Measurements from ENCODE around the gene ARMH4. TPM values are rescaled to one million over a fixed set of nuclear protein-coding genes. Genes with fewer than 3 reads are reported as not detected.

ARMH4 gene
- total RNA-seq, 1 donor from 2014 or later, result not detected

DNA sequence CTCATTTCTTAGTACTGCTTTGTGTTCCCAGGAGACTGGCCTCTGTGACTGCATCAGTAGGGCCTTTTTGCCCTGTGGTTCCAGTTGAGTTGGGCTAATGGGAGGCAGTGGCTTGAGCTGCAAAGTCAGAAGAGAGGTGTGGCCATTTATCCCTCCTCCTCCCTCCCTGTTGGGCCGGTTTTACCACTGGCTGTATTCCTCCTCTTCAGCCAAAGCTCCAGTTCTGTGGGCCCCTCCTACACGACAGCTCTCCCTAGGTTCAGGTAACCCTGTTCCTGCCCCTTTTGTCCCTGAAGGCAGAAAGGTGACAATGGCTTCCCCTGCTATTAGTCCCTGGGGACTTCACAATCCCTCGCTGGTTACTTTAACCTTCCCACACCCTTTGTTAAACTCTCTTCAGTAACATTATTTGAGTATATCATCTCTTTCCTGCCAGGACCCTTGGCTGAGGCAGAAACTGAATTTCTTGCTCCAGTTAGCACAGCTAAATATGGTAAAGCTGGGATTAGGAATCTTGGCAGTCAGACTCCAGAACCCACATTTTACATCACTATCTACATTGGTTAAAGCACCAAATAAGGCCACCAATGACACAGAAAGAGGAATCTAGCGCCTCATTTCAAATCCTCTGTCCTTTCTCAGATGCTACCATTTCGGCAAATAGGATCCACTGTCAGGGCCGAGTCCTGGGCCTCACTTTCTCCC is 164.3 kb downstream of the ARMH4 start:
- Mint-ChIP-seq H3K27me3 (peaks cover 7% of the 10 kb centered on the region), H3K4me3 (no peak overlapping the region), H3K4me1 (no peaks in the 10 kb centered on the region), H3K27ac (no peak overlapping the region), H3K36me3 (ENCODE audit: low read depth) (no peaks in the 10 kb centered on the region), H3K9me3 (no peaks in the 10 kb centered on the region)
- no peak for ATAC-seq (ENCODE audit: low read depth)
- POLR2A ChIA-PET, result no interaction called here
- intact Hi-C loops (cut with micrococcal nuclease), result no loop called here
- CTCF ChIA-PET, result no interaction called here
- TF ChIP-seq, protein P1, sequence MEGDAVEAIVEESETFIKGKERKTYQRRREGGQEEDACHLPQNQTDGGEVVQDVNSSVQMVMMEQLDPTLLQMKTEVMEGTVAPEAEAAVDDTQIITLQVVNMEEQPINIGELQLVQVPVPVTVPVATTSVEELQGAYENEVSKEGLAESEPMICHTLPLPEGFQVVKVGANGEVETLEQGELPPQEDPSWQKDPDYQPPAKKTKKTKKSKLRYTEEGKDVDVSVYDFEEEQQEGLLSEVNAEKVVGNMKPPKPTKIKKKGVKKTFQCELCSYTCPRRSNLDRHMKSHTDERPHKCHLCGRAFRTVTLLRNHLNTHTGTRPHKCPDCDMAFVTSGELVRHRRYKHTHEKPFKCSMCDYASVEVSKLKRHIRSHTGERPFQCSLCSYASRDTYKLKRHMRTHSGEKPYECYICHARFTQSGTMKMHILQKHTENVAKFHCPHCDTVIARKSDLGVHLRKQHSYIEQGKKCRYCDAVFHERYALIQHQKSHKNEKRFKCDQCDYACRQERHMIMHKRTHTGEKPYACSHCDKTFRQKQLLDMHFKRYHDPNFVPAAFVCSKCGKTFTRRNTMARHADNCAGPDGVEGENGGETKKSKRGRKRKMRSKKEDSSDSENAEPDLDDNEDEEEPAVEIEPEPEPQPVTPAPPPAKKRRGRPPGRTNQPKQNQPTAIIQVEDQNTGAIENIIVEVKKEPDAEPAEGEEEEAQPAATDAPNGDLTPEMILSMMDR (IDR thresholded peaks at IDR 0.05), result no peak
- DNase-seq, result no peak

DNA sequence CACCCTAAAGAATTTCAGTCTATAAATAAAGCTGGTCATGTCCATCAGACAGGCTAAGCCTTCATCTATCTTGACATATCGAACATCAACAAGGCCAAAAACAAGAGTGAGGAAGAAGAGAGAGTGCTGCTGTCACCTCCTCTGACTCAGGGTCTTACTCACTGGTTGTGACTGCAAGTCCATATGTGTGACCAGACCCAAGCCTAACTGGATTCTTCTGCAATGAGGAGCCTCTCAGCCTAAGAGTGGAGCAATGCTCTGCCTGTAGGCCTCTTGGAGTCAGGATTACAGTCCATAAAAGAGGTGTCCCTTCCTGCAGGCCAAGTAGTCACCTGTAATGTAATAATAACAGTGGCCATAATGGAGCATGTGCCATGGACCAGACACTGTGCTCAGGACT is 165.0 kb downstream of the ARMH4 start:
- Mint-ChIP-seq H3K4me3 (no peak overlapping the region), H3K27ac (no peak overlapping the region), H3K36me3 (ENCODE audit: low read depth) (no peaks in the 10 kb centered on the region), H3K9me3 (no peaks in the 10 kb centered on the region), H3K27me3 (peaks cover 7% of the 10 kb centered on the region), H3K4me1 (no peaks in the 10 kb centered on the region)
- DNase-seq (no peak), ATAC-seq (ENCODE audit: low read depth) (no peak)
- intact Hi-C loops (cut with micrococcal nuclease), result no loop called here
- TF ChIP-seq, protein P1 (IDR thresholded peaks at IDR 0.05), result no peak
- POLR2A ChIA-PET, result no interaction called here
- CTCF ChIA-PET, result no interaction called here

DNA sequence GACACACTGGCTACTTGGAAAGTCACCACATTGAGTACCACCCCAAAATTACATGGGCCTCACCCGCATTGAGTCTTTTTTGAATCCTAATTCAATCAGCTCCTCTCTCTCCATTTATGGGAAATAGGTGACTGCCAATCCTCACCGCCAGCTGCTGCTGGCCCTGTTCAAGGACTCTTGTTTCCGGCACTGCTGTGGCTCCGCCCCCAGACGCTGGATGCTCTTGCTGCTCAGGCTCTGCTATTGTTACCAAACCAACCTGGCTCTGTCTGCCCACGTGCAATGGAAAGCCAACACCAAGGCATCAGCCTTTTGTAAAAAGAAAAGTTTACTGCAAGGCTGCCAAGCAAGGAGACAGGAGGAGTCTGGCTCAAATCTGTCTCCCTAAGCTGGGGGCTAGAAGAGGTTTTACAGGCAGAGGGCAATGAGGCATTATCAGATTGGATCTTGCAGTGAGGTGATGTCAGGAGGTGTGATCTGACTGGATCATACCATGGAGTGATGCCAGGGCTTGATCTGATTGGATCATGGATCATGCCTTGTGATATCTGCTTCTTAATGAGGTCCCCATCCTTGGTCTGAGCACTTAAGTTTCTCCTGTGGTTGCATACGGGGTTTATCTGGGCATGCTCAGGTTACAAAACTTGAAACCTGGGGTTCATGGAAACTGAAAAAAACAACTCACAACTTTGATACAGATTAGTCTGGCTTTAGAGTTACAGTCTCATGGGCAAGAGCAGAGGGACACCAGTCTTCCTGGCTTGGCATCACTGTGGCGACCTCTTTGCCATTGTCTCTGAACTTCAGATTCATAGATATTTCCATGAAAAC is 169.0 kb downstream of the ARMH4 start:
- no peak for DNase-seq
- Mint-ChIP-seq H3K4me3 (no peak overlapping the region), H3K27me3 (peaks cover 3% of the 10 kb centered on the region), H3K9me3 (no peaks in the 10 kb centered on the region), H3K27ac (no peak overlapping the region), H3K4me1 (no peaks in the 10 kb centered on the region), H3K36me3 (ENCODE audit: low read depth) (no peaks in the 10 kb centered on the region)
- no peak for ATAC-seq (ENCODE audit: low read depth)
- ChIA-PET POLR2A (no interaction called here), CTCF (no interaction called here)
- TF ChIP-seq, protein P1 (IDR thresholded peaks at IDR 0.05), result no peak
- intact Hi-C loops (cut with micrococcal nuclease), result no loop called here

DNA sequence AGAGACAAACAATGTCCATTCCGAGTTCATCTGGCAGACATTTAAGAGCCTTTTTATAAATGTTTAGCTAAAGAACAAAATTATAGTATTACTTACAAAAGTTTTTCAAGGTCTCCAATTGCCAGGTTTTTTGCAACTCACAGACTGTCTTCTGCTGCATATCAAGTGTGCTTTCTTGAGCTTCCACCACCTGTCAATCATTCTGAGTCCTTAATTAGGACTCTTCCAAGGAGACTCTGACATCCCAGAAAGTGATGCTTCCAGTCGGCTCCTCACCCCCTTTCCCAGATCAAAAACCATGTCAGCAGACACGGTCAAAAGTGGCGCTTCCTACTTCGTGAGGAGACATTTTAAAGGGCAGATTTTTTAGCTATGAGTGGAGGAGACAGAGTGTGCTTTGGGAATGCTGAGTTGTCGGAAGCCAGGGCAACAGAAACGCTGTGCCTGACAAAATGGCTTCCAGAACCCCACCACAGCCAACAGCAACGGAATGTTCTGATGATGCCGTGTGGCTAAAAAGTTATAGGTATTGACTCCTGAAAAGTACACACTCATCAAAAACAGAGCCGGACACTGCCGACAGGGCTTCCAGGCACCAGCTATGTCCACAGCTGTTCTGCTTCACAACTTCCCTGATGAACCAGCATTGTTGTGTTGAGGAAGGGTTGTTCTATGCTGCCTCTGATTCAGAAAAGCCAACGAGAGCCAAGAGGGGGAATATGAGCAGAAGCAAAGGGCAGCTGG is 170.0 kb downstream of the ARMH4 start:
- Mint-ChIP-seq H3K4me1 (no peaks in the 10 kb centered on the region), H3K36me3 (ENCODE audit: low read depth) (no peaks in the 10 kb centered on the region), H3K4me3 (no peak overlapping the region), H3K27me3 (peaks cover 3% of the 10 kb centered on the region), H3K27ac (no peak overlapping the region), H3K9me3 (no peaks in the 10 kb centered on the region)
- ATAC-seq (ENCODE audit: low read depth) (no peak), DNase-seq (no peak)
- ChIA-PET CTCF (no interaction called here), POLR2A (no interaction called here)
- TF ChIP-seq, protein P1 (IDR thresholded peaks at IDR 0.05), result no peak
- intact Hi-C loops (cut with micrococcal nuclease), result no loop called here
